ENCODE data around the gene FCGBP. TPM values are rescaled to one million over a fixed set of nuclear protein-coding genes. Genes with fewer than 3 reads are reported as not detected.

FCGBP gene
- total RNA-seq, result 0.38 and 0.53 TPM in 2 replicates

DNA sequence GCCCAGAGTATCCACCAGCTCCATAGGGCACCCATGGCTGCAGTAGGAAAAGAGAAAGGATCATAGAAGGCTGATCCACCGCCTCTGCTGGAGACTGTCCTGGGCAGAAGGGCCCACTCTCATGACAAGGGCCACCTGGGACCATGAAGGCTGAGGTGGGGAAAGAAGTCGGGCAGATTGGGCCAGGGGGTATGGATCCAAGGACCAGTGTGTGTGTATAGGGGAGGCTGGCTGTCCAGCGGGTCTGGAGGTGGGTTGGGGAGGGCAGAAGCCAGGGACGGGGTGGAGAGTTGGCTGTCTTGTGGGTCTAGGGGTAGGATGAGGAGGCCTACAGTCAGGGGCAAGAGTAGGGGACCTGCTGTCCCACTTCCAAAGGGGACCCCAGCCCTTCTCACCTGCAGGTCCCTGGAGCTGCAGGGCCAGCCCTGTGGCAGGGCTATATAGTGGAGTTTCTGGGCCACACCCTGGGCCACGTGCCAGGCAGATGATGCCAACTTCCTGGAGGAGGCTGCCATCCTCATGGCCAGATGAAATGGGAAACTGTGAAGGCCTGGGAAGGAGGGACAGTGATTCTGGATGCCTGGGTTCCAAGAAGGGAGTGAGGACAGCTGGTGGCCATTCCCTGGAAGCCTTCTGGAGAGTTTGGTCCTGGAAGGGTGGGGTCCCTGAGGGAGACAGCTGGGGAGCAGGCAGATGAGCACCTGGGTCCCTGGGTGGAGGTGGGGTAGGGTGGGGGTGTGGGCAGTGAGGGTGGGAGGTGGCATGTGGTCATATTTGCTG is at the start of gene FCGBP:
Gene FCGBP (minus strand): TSS at position 51 of the 780 bp plus-strand sequence.
- FAIRE-seq, result no peak
- Histone ChIP-seq H3K27me3 (ENCODE audit: control insufficient read depth, insufficient read depth, low read length) (no peaks in the 10 kb centered on the region), H3K36me3 (ENCODE audit: control insufficient read depth, insufficient read depth, low read length) (no peaks in the 10 kb centered on the region), H3K4me3 (ENCODE audit: low read depth, low read length) (no peak within 1 kb of the TSS)
- TF ChIP-seq, protein P1, sequence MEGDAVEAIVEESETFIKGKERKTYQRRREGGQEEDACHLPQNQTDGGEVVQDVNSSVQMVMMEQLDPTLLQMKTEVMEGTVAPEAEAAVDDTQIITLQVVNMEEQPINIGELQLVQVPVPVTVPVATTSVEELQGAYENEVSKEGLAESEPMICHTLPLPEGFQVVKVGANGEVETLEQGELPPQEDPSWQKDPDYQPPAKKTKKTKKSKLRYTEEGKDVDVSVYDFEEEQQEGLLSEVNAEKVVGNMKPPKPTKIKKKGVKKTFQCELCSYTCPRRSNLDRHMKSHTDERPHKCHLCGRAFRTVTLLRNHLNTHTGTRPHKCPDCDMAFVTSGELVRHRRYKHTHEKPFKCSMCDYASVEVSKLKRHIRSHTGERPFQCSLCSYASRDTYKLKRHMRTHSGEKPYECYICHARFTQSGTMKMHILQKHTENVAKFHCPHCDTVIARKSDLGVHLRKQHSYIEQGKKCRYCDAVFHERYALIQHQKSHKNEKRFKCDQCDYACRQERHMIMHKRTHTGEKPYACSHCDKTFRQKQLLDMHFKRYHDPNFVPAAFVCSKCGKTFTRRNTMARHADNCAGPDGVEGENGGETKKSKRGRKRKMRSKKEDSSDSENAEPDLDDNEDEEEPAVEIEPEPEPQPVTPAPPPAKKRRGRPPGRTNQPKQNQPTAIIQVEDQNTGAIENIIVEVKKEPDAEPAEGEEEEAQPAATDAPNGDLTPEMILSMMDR (IDR thresholded peaks at IDR 0.05; ENCODE audit: insufficient read depth, low read length, severe bottlenecking), result no peak
- DNase-seq (ENCODE audit: low read depth), result no peak

DNA sequence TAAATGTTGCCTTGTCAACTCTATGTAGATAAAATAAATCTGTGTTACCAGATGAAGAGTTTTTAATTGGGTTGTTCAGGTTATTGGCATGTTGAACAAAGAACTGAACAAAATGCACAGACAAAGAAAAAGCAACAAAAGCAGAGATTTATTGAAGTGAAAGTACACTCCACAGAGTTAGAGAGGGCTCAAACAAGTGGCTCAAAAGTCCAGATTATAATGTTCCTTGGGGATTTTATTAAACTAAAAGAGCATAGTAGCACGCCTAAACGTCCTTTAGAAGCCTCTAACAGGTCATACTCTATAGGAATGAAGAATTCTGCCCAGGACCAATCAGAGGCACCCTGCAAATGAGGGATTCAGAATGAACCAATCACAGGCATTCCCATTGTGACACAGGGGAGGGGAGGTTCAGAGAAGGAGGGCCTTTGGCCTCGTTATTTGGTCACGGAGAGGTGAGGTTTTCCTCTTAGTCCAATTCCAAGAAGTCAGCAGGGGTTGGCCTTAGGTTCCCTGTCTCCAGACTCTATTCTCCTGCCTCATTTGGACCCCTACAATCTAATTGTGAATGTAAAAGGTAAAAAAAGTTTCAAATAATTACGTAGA is 49.4 kb upstream of the FCGBP start:
- no peaks in the 10 kb centered on the region for H3K27me3 ChIP-seq (ENCODE audit: control insufficient read depth, insufficient read depth, low read length)
- no peak for DNase-seq (ENCODE audit: low read depth)
- TF ChIP-seq, protein P1 (IDR thresholded peaks at IDR 0.05; ENCODE audit: insufficient read depth, low read length, severe bottlenecking), result no peak
- H3K36me3 ChIP-seq (ENCODE audit: control insufficient read depth, insufficient read depth, low read length), result peaks cover 8% of the 10 kb centered on the region
- no peak for FAIRE-seq
- no peak overlapping the region for H3K4me3 ChIP-seq (ENCODE audit: low read depth, low read length)

DNA sequence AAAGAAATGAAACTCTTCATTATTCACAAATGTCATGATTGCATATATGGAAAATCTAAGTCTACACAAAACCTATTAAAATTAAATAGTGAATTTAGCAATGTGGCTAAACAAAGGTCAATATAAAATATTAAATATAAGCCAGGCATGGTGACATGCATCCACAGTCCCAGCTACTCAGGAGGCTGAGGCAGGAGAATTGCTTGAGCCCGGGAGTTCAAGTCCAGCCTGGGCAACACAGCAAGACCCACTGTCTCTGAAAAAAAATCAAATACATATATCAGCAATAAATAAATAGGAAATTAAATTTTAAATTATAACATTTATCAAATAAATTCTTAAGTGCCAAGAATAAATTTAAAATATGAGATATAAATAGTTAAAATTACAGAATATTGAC is 48.4 kb upstream of the FCGBP start:
- H3K27me3 ChIP-seq (ENCODE audit: control insufficient read depth, insufficient read depth, low read length), result no peaks in the 10 kb centered on the region
- TF ChIP-seq, protein P1 (IDR thresholded peaks at IDR 0.05; ENCODE audit: insufficient read depth, low read length, severe bottlenecking), result no peak
- H3K36me3 ChIP-seq (ENCODE audit: control insufficient read depth, insufficient read depth, low read length), result peaks cover 8% of the 10 kb centered on the region
- no peak for FAIRE-seq
- H3K4me3 ChIP-seq (ENCODE audit: low read depth, low read length), result no peak overlapping the region
- no peak for DNase-seq (ENCODE audit: low read depth)

GRCh38 chr19:39974377-39975155 is 40.1 kb upstream of the FCGBP start:
- FAIRE-seq (no peak), DNase-seq (ENCODE audit: low read depth) (no peak)
- peaks cover 20% of the 10 kb centered on the region for H3K36me3 ChIP-seq (ENCODE audit: control insufficient read depth, insufficient read depth, low read length)
- no peak overlapping the region for H3K4me3 ChIP-seq (ENCODE audit: low read depth, low read length)
- TF ChIP-seq, protein P1 (IDR thresholded peaks at IDR 0.05; ENCODE audit: insufficient read depth, low read length, severe bottlenecking), result no peak
- H3K27me3 ChIP-seq (ENCODE audit: control insufficient read depth, insufficient read depth, low read length), result no peaks in the 10 kb centered on the region

- TF ChIP-seq, protein P1 (IDR thresholded peaks at IDR 0.05; ENCODE audit: insufficient read depth, low read length, severe bottlenecking), result no peak
- Histone ChIP-seq H3K36me3 (ENCODE audit: control insufficient read depth, insufficient read depth, low read length) (peaks cover 15% of the 10 kb centered on the region), H3K27me3 (ENCODE audit: control insufficient read depth, insufficient read depth, low read length) (no peaks in the 10 kb centered on the region), H3K4me3 (ENCODE audit: low read depth, low read length) (peak overlapping the region; percentile 53)
- peak; percentile 1 for DNase-seq (ENCODE audit: low read depth)
- FAIRE-seq, result no peak
Observed at GRCh38 chr19:39971380-39972035, 37.1 kb upstream of the FCGBP start.

Data from bronchial epithelial cell (primary cell).